SK-N-SH (cell line): ENCODE results near the gene ABLIM2.

Experiments
- CTCF ChIP-seq: fragments of 200-600 bp; sonication (generic); IDR thresholded peaks from 2 replicates; pipeline ENCODE4 v1.6.1; 2017; ENCODE audit warnings: antibody characterized with exemption, mild to moderate bottlenecking, moderate library complexity
- FOXM1 ChIP-seq: IDR thresholded peaks from 2 replicates; pipeline ENCODE4 v1.4.0; 2012; ENCODE audit warnings: low read depth, mild to moderate bottlenecking
- MEF2A ChIP-seq: IDR thresholded peaks from 2 replicates; pipeline ENCODE4 v1.4.0; 2012; ENCODE audit warnings: low read depth, borderline replicate concordance
- POLR2AphosphoS5 ChIP-seq: IDR thresholded peaks from 2 replicates; pipeline ENCODE4 v1.6.1; 2012; ENCODE audit warnings: low read depth, low read length
- RCOR1 ChIP-seq: fragments of 150-350 bp; IDR thresholded peaks from 2 replicates; pipeline ENCODE4 v1.6.1; 2017; ENCODE audit warnings: antibody characterized with exemption, low read length

- TF ChIP-seq CTCF: no peak
- TF ChIP-seq FOXM1: no peak
- no peak for TF ChIP-seq RCOR1
- no peak for TF ChIP-seq POLR2AphosphoS5
- no peak for TF ChIP-seq MEF2A
These were observed 67.8 kb downstream of the ABLIM2 start for GRCh38 chr4:8090744-8091301.
